DMS153 (cell line): ENCODE measurements around the gene SLC7A10.
"Not testable (repeated sequence)": the region's sequence is repeated elsewhere in the genome, so short reads cannot be mapped to it uniquely, and the experiment has no call there.

Source experiments
- DNase-seq: peaks from one replicate; lab custom pipeline; 2025; lab: John Stamatoyannopoulos, UW

Gene SLC7A10

GRCh38 chr19:33215438-33216197 lies 10.0 kb downstream of the SLC7A10 start:
- no peak for DNase-seq

- DNase-seq = peak; percentile 20
Measured at GRCh38 chr19:33214596-33214995, 11.1 kb downstream of the SLC7A10 start.

GRCh38 chr19:33212436-33213172 lies 13.0 kb downstream of the SLC7A10 start:
- DNase-seq = no peak

GRCh38 chr19:33211794-33212435 lies 13.7 kb downstream of the SLC7A10 start:
- no peak for DNase-seq

- DNase-seq = no peak
Measured at GRCh38 chr19:33210266-33210940, 15.2 kb downstream of the SLC7A10 start.

- DNase-seq = not testable (repeated sequence)
Measured at GRCh38 chr19:33209850-33210230, 15.8 kb downstream of the SLC7A10 start.

GRCh38 chr19:33208904-33209849 lies 16.5 kb downstream of the SLC7A10 start:
- no peak for DNase-seq

- no peak for DNase-seq
Measured at GRCh38 chr19:33208371-33208895, 17.2 kb downstream of the SLC7A10 start.

- DNase-seq = no peak
Measured at GRCh38 chr19:33207903-33208302, 17.7 kb downstream of the SLC7A10 start.

- DNase-seq = no peak
Measured at GRCh38 chr19:33207040-33207620, 18.5 kb downstream of the SLC7A10 start.

GRCh38 chr19:33206261-33207039 lies 19.2 kb downstream of the SLC7A10 start:
- DNase-seq = no peak

GRCh38 chr19:33205531-33206260 lies 20.0 kb downstream of the SLC7A10 start:
- DNase-seq = no peak

GRCh38 chr19:33205110-33205509 lies 20.5 kb downstream of the SLC7A10 start:
- DNase-seq = no peak

GRCh38 chr19:33204136-33204973 lies 21.3 kb downstream of the SLC7A10 start:
- no peak for DNase-seq

- DNase-seq = no peak
Measured at GRCh38 chr19:33203529-33203928, 22.1 kb downstream of the SLC7A10 start.

GRCh38 chr19:33202546-33203507 lies 22.8 kb downstream of the SLC7A10 start:
- DNase-seq = no peak
